GM18951 (cell line): ENCODE results near the gene KCNK10.

Source experiments
- POLR2A ChIP-seq: IDR thresholded peaks from 4 replicates; pipeline ENCODE4 v1.6.1; 2011; ENCODE audit warnings: mild to moderate bottlenecking; ENCODE audit not compliant: insufficient read length, insufficient read depth; ENCODE audit errors: extremely low read depth
- in situ Hi-C: fragments of 300-500 bp; cut with MboI; formaldehyde crosslinking; loops from one replicate; pipeline ENCODE4 v1.12.0; 2022; ENCODE audit warnings: low sequenced_read_pairs, mixed read lengths, inconsistent platforms; ENCODE audit not compliant: unreplicated experiment

The KCNK10 gene

DNA sequence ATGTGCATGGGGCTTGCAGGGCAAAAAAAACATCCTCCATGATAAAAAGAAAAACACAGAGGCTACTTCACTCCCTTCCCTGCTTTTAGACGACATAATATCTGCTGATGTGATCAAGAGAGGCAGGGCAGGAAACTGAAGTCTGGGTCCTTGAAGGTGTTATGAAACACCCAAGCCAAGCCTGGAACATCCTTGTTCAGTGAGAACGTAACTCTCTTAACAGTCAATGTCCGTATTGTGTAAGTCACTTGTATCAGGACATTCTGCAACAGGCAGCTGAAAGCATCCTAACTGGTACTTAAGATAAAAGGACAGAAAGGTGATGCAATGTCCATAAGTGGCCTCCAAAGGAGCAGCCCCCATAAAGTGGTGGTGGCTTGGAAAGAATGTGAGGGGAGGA, 20.0 kb downstream of the KCNK10 start:
- TF ChIP-seq POLR2A, result no peak
- in situ Hi-C loops, result no loop called here

DNA sequence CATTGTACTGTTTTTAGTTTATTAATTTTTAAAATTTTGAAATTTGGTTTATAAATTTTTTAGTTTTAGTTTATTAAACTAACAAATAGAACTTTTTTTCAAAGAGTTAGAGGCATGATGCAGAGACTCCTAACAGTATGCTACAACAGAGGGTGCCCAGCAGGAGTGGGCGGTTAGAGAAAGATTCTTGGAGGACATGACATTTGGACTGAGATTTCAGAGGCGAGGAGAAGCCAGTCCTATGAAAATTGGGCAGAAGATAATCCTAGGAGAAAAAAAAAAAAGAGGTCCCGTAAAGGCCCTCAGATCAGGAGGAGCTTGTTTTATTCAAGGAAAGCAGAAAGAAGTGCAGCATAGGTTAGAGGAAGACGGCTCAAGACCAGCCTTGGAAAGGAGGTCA, 21.7 kb downstream of the KCNK10 start:
- in situ Hi-C loops, result no loop called here
- TF ChIP-seq POLR2A, result no peak

DNA sequence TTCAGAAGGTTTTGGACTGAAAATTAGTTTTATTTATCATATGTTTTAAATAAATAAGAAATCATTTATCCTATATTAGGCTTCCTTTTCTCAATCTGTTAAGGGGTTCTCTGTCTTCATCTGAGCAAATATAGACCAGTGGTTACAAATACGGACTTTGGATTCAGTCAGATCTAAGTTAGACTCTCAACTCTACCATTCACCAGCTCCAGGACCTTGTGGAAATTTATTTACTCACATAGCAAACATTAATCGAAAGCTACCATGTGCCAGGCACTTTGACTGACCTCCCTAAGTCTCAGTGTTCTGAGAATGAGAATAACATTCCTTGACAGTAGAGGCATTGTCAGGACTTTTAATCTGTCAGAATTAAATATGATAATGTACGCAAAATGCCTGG, 22.3 kb downstream of the KCNK10 start:
- in situ Hi-C loops, result no loop called here
- TF ChIP-seq POLR2A, result no peak

DNA sequence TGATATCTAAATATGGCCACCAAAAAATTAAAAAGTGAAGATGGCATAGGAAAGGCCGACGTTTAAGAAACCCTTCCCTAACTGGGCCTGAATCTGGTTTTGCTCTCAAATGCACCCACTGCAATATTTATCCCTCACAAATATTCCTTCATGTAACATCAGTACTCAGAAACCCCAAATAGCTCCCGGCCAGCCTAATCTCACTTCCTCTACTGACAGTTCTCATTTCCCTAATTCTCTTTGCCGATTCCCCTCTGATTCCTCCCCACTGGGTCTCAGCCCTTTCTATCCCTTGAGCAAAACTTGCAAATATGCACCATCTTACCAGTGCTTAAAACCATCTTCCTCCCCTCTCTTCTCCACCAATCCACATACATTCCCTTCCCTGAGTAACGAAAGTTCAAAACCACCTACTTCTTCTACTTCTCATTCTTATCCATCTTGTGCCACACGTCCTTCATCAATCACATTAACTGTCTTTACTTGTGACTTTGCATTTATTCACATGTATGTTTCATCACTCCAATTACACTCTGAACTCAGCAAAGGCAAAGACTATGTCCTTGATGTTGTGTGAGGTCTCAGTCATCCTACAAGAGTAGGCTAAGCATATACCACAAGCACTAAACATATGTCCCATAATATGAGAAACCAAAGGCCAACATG, 23.1 kb downstream of the KCNK10 start:
- in situ Hi-C loops, result no loop called here
- no peak for TF ChIP-seq POLR2A

DNA sequence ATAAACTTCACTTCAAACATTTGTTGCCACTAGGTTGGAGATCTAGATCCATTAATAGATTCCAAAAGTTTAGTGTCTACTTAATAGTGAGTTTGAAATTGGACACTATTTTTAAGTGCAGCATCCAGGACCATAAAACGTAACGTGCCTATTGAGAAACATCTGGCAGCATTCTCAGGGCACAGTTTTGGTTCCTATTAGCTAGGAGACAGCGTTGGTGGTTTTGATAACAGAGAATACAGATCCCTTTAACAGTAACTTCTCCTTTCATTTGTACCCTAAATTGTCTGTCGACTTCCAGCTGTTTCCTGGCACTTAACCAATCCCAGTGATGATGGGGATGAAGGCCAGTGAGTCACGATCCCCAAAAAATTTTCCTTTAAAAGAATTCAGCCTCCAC, 25.8 kb downstream of the KCNK10 start:
- no peak for TF ChIP-seq POLR2A
- in situ Hi-C loops, result no loop called here

DNA sequence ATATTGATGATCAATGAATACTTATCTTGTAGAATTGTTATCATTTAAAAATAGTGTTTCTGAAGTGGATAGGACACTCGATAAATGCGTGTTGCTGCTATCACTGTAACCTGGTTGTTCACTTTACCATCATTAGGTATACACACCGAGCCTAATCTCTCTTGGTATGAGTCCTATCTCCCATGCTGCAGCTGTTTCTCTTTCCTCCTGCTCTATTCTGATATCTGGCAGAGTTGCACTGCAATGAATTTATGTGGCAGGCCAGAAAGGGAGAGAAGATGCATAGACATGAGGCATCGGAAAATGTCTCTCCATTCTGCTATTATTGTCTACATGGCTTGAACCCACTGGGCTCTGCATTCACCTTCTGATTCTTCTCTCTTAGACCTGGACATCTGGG, 26.7 kb downstream of the KCNK10 start:
- in situ Hi-C loops, result no loop called here
- TF ChIP-seq POLR2A, result no peak

DNA sequence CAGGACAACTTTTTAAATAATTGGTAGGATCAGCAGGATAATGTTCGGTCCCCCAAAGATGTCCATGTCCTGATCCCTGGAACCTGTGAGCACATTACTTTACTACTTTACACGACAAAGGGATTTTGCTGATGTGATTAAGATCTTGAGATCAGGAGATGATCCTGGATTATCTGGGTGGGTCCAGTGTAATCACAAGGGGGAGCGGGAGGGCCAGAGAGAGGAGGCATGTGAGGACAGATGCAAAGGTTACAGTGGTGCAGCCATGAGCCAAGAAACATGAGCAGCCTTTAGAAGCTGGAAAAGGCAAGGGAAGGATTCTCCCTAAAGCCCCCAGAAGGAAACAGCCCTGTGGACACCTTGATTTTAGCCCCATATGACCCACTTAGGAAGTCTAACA, 33.1 kb downstream of the KCNK10 start:
- no peak for TF ChIP-seq POLR2A
- in situ Hi-C loops, result no loop called here

DNA sequence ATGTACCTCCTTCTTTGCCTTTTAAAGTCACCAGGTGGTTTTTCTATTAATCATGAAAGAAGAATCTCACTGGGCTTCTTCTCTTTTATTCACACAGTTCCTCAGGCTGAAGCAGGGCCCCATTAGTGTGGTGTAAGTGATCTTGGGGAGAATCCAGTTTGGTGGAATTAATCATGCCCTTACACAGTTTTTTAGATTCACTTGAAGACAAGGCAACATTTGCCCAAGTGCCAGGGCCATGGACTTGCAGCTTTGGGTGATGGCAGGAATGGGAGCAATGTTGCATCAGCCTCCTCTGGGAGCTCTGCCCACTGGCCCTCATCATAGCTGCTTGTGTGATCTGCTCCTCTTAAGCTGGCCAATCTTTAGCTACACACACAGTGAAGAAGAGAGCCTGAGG, 33.8 kb downstream of the KCNK10 start:
- in situ Hi-C loops, result no loop called here
- no peak for TF ChIP-seq POLR2A

DNA sequence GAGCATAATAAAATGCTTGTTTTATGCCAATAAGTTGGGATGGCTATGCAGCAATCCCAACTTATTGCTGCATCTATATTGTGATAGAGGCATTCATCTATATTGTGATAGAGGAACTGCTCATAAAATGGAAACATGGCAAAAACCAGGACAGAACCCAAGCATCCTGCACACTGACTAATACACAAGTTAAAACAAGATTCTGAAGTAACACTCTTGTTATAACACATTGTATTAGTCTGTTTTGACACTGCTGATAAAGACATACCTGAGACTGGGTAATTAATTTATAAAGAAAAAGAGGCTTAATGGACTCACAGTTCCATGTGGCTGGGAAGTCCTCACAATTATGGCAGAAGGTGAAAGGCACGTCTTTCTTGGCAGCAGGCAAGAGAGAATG, 36.8 kb downstream of the KCNK10 start:
- in situ Hi-C loops, result no loop called here
- TF ChIP-seq POLR2A, result no peak

DNA sequence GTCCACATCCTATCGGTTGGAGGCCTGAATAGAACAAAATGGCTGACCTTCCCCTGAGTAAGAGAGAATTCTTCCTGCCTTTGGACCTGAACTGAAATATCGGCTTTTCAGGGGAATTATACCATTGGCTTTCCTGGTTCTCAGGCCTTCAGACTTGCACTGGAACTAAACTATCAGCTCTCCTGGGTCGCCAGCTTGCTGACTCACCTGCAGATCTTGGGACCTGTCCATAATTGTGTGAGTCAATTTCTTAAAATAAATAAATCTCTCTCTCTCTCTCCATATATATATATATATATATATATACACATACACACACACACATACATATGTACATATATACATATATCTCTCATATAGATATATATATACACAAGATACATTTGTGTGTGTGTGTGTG, 41.6 kb downstream of the KCNK10 start:
- in situ Hi-C loops, result no loop called here
- no peak for TF ChIP-seq POLR2A

DNA sequence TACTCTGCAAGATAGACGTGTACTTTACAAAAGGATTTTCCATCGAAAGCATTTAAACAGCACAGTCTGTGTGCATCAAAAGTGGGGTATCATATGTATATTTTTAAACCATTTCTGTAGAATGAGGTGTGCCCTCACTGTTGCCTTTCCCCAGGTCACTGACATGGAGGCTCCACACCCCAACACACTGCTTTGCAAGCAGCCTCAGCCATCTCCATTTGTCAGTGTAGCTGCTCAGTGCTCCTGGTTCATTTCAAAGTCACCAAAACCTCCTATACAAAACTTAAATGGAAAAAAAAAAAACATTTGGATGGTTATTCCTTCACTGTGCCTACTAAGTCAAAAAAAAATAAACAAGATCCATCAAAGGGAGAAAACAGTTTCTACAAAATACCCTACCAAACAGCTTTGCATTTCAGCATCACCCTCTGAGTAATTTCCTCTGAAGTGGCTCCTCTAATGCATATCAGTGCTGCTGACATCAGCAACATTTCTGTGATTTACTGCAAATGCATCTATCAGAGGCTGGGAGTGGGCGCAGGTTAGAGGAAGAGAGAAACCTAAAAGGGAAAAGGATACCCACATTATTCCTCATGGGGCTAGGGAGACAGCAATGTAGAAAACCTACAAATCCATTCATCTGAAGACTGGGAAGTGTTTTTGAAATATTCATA, 46.0 kb downstream of the KCNK10 start:
- in situ Hi-C loops, result no loop called here
- TF ChIP-seq POLR2A, result no peak

DNA sequence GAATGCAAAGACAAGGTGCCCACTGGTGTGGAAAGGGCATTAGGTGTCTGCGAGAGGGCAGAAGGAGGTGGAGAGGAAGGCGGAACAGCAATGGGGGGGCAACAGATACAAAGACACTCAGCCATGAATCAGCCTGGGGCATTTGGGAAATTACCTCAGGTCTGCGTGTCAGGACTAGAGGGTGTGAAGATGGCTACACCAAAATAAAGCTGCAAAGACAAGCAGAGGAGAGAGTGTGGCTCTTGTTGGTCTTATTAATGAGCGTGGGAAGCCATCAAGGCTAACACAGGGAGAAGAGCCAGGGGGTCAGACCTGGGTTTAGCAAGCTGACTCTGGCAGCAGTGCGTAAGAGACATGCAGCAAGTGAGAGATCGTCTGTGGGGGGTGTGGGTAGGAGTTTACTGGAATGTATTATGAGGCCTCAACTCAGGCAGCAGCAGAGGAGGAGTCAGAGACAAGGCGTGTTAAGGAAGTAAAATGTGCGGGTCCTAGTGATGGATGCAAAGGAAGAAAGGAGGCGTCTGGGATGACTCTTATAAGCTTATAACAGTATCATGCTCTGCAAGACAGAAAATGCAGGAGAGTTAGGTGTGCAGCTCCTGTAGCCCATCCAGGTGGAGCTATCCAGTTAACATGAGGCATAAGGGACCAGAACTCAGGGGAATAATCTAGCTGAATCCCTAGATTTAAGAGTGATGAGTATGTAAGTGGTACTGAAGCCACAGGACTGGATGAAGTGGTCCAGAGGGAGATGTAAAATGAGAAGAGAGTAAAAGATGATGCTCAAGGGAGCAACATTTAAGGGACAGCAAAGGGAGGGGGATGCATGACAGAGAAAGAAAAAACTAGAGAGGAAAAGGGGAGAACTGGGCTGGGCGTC, 50.4 kb downstream of the KCNK10 start:
- in situ Hi-C loops, result no loop called here
- no peak for TF ChIP-seq POLR2A

DNA sequence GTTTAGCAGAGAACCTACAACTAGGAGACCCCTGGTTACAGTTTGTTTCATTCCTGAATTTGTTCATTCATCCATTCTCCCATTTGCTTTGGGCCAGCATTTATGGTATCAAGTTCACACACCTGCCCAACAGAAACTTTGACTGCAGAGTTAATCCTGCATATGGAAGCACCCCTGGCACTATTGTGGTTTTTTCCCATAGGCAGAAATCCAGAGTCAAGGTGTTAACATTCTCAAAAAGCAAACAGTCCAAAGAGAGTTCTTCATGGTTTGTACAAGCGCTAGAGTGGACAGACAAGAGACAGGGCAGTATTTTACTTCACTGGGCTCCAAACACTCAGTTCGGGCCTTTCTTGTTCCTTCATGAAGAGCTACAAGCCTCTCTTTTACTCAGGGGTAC, 51.9 kb downstream of the KCNK10 start:
- TF ChIP-seq POLR2A, result no peak
- in situ Hi-C loops, result no loop called here

DNA sequence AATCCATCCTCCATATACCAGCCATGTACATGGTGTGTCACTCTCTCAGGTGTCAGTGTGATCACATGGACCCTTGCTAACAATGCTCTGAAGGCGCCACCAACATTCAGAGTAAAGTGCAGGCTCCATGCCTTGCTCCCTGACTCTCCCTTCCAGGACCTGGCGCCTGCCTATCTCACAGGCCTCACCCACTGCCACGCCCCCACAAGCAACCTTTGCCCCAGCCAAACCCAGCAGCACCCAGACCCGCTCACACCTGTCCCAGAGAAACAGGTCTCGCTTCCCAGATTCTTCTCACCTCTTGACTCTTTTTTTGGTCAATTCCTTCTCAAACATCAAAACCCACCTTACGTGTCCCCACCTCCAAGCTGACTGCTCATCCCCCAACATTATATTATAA, 52.3 kb downstream of the KCNK10 start:
- in situ Hi-C loops, result no loop called here
- no peak for TF ChIP-seq POLR2A
